IPS DF 4.7 (cell line): ENCODE data around the gene DNAH11.
"Not testable (repeated sequence)": the region's sequence is repeated elsewhere in the genome, so short reads cannot be mapped to it uniquely, and the experiment has no call there.

Experiments used
- DNase-seq: peaks from one replicate; pipeline ENCODE4 v3.0.0-alpha.2; 2013; ENCODE audit warnings: low spot score; ENCODE audit errors: extremely low read depth

Gene DNAH11

DNA sequence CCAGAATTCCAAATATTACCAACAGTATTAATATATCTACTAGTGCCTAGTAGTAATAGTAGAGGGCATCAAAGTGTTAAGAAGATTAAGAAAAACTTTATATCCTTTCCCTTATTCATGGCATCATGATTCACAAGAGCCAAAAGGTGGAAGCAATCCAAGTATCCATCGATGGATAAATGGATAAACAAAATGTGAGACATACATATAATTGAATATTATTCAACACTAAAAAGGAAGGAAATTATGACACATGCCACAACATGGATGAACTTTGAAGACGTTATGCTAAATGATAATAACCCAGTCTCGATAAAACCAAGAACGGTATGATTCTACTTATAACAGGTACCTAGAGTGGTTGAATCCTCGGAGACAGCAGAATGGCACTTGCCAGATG lies 379.8 kb downstream of the DNAH11 start:
- DNase-seq, result no peak

DNA sequence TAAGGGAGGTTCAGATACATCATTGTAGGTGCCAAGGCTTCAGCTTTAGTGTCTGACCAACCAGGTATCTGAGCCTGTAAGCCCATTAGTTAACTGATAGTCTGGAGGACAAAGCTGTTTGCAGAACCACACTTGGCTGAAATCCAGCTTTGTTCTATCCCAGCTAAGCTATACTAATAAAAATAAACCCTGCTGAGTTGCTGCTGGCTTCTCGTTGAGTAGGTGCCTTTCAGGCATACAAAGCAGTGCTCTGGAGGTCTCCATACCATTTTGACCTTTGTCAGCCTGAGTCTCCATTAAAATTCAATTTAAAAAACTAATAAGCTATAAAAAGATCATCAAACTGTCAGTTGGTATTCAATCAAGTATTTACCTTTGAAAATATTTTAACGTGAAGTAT lies 380.8 kb downstream of the DNAH11 start:
- DNase-seq, result no peak

DNA sequence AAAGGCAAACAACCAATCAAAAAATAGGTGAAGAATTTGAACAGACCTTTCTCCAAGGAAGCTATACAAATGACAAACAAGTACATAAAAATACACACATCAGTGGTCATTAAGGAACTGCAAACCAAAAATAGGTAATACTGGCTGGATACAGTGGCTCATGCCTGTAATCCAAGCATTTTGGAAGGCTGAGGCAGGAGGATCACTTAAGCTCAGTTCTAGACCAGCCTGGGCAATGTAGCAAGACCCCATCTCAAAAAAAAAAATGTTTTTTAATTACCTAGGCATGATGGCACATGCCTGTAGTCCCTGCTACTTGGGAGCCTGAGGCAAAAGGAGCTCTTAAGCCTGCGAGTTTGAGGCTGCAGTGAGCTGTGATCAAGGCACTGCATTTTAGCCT lies 383.6 kb downstream of the DNAH11 start:
- no peak for DNase-seq

DNA sequence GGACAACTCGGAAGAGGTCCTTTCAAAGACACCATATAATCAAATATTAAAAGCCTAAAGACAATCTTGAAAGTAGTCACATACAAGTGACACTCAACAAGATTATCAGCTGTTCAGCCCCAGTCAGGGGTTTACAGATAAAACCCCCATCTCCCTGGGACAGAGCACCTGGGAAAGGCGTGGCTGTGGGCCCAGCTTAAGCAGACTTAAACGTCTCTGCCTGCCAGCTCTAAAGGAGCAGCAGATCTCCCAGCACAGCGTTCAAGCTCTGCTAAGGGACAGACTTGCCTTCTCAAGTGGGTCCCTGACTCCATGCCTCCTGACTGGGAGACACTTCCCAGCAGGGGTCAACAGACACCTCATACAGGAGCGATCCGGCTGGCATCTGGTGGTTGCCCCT lies 384.9 kb downstream of the DNAH11 start:
- DNase-seq, result no peak

DNA sequence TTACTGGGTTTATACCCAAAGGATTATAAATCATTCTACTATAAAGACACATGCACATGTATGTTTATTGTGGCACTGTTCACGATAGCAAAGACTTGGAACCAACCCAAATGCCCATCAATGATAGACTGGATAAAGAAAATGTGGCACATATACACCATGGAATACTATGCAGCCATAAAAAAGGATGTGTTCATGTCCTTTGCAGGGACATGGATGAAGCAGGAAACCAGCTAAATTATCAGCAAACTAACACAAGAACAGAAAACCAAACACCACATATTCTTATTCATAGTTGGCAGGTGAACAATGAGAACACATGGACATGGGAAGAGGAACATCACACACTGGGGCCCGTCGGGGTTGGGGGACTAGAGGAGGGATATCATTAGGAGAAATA lies 390.5 kb downstream of the DNAH11 start:
- not testable (repeated sequence) for DNase-seq

DNA sequence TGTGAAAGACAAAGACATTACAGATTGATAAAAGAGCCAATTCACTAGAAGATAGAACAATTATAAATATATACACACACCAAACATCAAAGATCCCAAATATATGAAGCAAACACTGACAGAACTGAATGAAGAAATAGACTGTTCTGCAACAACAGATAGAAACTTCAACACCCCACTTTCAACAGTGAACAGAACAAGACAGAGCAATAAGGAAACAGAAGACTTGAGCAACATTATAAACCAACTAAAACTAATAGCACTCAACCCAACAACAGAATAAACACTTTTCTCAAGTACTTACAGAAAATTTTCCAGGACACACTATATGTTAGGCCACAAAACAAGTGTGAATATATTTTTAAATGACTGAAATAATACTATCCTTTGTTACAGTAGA lies 392.0 kb downstream of the DNAH11 start:
- DNase-seq, result no peak

DNA sequence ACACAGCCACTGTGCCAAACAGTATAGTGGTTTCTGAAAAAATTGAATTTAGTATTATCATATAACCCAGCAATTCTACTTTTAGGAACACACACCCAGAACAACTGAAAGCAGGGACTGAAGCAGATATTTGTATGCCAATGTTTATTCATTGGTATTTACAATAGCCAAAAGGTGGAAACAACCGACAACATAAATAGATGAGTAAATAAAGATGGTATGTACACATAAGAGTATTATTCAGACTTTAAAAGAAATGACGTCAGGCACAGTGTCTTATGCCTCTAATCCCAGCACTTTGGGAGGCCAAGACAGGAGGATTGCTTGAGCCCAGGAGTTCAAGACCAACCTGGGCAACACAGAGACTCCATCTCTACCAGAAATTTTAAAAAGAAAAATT lies 395.6 kb downstream of the DNAH11 start:
- no peak for DNase-seq

DNA sequence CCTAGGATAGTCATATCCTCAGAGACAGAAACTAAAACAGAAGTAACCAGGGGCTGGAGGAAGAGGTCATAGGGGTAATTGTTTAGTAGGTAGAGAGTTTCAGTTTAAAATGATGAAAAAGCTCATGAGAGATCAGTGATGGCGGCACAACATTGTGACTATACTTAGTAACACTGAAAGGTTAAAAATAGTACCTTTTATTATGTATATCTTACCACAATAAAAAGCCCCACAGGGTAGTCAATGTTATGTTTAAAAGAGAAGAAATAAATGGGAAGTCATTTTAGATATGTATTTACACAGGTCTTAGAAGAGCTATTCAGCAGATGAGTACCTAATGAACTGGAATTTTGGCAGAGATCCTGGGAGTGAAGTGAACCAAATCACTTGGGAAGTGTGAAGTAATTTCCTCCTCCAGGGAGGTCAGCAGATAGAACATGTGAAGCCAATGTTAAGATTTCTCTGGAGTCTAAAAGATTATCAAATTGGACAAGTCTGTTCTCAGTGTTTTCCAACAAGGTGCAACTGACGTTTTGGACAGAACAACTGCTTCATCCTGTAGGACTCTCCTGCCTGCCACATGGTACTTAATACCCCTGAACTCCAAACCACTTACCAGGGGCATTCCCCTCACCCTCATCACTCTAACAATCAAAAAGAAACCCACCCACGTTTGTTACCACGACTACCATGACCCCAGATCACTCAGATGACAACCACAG lies 396.5 kb downstream of the DNAH11 start:
- no peak for DNase-seq

DNA sequence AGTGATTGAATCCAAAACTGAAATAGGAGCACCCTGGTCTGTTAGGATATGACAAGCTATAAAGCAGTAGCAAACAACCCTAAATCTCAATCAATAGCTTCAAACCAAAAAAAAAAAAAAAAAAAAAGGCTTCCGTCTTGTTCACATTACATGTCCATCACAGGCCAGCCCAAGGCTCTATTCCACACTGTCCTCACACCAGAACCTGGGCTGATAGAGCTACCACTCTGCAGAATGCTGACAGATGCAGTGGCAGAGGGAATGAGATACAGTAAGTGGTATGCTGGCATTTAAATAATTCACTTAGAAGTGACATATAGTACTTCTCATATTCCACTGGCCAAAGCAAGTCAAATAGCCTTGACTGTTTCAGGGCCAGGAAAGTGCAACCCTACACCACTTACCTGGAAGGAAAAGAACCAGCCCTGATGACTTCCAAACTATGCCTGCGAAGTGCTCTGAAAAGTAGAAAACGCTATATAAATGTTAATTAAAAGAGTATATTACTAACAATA lies 397.1 kb downstream of the DNAH11 start:
- DNase-seq, result no peak

DNA sequence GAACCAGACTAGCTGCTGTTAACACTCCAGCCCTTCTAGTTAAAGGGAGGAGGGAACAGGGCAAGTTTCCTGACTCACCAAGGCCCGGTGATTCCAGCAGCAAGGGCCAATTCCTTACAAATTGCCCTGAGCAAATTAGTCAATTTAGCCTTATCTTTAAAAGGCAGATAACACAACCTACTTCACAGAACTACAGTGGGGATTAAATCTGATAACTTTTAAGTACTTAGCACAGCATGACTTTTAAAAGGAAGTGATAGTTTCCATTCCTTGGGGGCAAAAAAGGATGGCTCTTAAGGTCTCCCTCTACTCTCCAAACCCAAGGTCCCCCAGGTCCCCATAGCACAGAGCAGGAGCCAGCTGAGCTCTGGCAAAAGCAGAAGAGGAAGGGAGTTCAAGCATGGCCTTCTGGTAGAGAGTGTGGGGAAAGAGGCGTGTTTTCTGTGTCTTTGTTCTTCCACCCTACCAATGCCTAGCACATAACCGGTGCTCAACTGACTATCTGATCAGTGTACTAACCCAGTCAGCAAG lies 398.8 kb downstream of the DNAH11 start:
- DNase-seq, result no peak

DNA sequence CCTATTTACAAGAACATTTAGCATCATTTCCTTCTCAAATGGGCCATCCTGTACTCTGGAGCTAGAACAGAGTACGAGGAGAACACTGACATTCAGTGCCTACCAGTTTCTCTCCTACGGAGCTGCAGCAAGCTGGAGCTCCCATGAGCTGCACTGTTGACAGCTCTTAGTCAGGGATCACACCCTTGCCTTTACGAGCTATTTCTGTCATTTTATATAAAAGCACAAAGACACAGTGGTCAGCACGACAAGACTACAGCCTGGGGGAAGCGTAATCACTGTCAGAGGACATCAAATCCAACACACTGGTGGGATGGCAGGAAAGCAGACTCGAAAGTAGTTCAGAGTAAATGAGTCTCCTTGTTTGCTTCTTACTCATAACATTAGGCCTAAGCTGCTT lies 400.1 kb downstream of the DNAH11 start:
- DNase-seq, result no peak

DNA sequence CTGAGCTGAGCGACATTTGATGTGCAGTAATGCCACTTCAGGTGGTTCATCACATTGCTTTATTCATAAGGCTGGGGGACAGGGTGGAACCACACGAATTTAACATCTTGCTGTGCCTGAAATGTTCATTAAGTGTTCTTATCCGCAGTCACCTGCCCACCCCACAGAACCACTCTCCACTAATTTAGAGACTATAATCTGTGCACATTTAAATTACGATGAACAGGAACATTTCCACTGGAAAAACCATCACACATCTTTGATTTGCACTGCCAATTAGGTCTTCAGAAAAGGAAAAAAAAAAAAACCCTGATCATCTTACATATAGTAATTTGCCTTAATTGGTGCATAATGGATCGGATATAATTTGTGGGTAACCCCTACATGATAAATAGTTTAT lies 400.6 kb downstream of the DNAH11 start:
- DNase-seq, result no peak

DNA sequence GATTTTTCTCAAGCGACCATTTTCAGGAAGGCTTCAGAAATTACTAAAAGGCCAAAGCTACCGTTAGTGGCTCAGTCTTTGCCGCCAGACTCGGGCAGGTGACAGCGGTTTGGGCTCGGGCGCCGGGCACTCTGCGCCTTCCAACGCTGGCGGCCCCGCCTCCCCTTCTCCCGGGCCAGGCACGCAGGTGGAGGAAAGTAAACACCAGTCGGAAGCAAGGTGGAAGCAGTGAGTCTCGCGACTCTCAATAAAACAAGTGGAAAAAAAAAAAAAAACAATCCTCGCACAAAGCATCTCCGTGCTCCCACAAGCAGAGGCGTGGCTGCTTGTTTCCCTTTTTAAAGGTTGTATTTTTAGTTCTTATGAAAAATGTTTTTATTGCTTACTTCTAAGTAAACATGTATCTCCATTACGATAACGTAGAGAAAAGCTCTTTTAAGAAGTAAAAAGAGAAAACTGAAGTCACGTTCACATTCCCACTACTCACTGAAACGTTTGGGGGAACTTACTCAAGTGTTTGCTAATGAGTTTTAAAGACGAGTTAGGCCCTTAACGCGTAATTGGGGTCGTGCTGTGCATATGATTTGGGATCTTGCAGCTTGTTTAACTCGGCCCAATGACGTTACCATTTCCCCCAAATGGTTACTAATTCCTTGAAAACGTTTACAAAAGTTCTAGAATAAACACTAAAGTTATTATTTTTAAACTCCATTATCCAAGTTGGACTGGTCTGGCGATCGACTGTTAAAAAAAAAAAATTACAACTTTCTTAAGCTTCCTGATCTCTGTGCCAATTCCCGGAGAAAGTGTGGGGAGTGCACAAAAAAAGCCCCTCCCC lies 402.0 kb downstream of the DNAH11 start:
- DNase-seq, result no peak

DNA sequence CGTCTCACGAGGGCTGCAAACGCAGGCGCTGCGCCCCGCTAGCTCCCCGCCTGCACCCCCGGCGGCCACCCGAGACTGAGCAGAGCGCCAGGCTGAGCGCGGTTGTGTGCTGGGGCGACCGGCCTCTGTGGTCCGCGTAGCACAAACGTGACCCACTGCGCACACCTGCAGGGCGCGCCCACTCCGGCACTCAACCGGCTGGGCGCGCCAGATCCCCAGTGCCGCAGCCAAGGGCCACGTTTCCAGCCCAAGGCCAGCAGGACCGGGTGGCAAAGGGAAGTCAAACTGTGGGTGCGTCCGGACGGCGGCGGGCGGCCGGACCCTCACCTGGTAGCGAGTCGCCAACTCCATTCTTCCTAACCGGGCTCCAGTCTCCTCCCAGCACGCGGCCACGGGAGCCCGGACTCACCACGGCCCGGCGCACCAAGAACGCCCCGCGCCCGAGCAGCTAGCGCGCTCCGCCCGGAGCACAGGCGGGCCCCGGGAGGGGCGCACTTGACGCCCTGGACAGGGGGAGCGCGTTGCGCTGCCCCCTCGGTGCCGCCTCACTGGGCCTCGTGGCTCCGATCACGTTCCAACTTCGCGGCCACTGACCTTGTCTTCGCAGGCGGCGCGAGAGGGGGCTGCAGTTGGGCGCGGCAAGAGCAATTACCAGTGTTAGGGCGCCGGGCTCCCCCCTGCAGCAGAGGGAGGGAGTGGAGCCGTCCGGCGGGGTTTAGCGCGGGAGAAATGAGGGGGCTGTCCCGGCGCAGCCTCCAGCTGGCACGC lies 402.8 kb downstream of the DNAH11 start, which contains the start of gene CDCA7L:
Gene CDCA7L, minus strand, starts transcription at position 446 of the 768 bp plus-strand sequence. Its CDS starts 95 bp downstream, at position 351.
- no peak for DNase-seq

DNA sequence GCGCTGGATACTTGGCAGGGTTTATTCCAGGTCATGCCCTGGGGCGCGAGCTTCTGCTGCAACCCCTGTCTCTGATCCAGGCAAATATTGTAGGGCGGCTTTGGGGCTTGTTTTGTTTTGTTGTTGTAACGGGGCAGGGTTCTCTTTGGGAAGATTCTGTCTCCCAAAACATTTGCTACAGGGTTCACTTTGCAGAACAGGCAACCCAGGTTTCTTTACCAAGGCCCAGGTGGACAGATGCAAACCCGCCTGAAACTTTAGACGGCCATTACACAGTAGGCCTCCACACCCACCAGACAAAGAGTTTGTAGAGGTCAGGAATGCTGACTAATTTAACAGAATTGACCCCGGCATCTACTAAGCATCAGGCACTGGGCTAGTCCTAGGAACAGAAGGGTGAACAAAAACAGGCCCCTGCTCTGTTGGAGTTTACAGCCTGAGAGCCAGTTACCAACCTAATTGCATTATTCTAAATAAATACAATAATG lies 403.4 kb downstream of the DNAH11 start:
- DNase-seq, result no peak

DNA sequence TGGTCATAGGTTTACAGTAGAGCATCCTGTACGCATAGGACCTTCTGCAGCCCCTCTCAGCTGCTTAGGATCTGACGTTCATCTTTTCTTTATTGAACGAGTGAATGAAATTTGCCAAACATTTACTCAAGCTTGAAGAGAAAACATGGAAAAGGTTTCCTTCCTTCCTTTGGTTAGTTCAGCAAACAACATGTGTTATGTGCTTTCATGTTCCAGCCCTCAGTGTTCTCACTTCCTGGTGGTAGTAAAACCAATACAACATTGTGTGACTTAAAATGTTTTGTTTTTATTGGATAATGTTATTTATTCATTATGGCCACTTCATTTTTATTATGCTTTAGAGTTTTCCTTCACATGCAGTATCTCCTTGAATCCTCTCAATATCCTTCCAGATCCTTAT lies 404.2 kb downstream of the DNAH11 start:
- no peak for DNase-seq

DNA sequence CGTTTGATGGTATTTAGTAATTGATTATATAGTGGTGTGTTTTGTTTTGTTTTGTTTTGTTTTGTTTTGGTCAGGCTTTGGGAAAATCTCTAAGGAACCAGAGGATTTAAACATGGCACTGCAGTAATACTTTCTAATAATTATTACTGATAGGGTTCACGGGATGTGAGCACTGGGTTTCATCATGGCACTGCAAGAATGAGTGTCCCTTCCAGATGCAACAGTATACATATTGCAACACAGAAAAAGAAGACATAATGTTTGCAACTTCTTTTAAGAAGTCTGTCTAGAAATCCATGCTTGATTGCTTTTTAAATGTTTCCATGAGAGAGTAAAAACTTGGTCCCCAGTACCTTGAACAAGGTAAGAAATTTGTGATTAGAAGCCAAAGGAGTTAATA lies 405.1 kb downstream of the DNAH11 start:
- DNase-seq, result no peak

DNA sequence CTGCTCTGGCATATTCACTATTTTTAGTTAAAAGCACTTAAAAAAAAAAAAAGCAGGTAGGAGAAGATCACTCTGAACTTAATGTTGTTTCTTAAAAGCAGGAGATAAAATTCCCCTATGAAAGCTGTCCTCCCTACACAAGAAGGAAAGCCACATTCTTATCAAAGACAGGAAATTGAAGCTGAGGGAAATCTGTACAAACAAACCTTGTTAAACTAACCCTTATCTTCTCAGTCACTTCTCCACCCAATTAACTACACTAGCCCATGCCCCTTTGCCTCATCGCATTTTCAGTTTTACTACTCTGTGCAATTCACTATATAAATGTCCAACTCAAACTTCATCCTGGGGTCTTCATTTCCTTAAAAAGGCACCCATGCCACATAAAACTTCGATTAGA lies 405.5 kb downstream of the DNAH11 start:
- DNase-seq, result no peak

DNA sequence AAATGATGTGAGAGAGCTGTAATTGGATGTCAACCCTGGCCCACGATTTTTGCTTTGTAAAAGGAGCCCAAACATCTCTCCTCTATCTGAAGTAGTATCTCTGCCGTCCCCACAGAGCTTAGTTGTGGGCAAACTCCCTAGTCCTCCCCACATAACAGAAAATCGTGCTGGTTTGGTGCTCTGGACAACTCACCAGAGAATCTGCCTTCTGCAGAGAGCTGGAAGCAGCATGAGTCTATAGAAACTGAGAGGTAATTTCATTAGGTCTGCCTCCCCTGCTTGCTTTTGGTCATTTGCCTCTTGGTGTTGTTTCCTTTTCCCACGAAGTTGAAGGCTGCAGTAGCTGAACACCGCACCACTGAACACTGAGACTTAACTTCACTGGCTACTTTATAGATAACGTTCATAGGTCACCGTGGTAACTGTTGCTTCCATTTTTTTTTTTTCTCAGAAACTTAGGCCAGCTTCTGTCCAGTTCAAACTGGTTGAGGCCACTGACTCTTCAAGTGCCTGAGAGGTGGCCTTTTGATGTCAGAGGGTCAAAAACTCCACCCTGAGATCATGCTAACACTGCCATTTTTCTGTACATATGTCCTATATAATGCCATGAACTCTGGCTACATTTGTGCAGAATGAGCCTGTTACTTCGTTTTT lies 406.2 kb downstream of the DNAH11 start:
- DNase-seq, result no peak
